ENCODE measurements around the gene KIAA1755. TPM values are rescaled to one million over a fixed set of nuclear protein-coding genes. Genes with fewer than 3 reads are reported as not detected.

The KIAA1755 gene
- total and polyA plus RNA-seq, 2 of the 4 experiments (the other 2 are of a cell fraction): 2.5 to 5.1 TPM

- DNase-seq (no peak), ATAC-seq (ENCODE audit: low read depth) (no peak)
- TF ChIP-seq CHD1 (IDR thresholded peaks at IDR 0.05; ENCODE audit: low read depth, low read length): no peak
- TF ChIP-seq, protein P1, sequence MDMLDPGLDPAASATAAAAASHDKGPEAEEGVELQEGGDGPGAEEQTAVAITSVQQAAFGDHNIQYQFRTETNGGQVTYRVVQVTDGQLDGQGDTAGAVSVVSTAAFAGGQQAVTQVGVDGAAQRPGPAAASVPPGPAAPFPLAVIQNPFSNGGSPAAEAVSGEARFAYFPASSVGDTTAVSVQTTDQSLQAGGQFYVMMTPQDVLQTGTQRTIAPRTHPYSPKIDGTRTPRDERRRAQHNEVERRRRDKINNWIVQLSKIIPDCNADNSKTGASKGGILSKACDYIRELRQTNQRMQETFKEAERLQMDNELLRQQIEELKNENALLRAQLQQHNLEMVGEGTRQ (IDR thresholded peaks at IDR 0.05; ENCODE audit: low read depth, low read length): no peak
- TF ChIP-seq, protein P2, sequence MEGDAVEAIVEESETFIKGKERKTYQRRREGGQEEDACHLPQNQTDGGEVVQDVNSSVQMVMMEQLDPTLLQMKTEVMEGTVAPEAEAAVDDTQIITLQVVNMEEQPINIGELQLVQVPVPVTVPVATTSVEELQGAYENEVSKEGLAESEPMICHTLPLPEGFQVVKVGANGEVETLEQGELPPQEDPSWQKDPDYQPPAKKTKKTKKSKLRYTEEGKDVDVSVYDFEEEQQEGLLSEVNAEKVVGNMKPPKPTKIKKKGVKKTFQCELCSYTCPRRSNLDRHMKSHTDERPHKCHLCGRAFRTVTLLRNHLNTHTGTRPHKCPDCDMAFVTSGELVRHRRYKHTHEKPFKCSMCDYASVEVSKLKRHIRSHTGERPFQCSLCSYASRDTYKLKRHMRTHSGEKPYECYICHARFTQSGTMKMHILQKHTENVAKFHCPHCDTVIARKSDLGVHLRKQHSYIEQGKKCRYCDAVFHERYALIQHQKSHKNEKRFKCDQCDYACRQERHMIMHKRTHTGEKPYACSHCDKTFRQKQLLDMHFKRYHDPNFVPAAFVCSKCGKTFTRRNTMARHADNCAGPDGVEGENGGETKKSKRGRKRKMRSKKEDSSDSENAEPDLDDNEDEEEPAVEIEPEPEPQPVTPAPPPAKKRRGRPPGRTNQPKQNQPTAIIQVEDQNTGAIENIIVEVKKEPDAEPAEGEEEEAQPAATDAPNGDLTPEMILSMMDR (conservative IDR thresholded peaks at IDR 0.05; ENCODE audit: low read depth, low read length): no peak
- no peak for TF ChIP-seq MAFK (IDR thresholded peaks at IDR 0.05; ENCODE audit: low read depth, low read length)
- TF ChIP-seq BHLHE40 (IDR thresholded peaks at IDR 0.05; ENCODE audit: low read depth, low read length): no peak
- TF ChIP-seq RFX5 (IDR thresholded peaks at IDR 0.05; ENCODE audit: low read depth, low read length): no peak
- no peak for TF ChIP-seq CEBPB (IDR thresholded peaks at IDR 0.05; ENCODE audit: low read depth, low read length)
- TF ChIP-seq NFE2L2 (IDR thresholded peaks at IDR 0.05; ENCODE audit: low read depth, low read length): no peak
- TF ChIP-seq, protein P3, sequence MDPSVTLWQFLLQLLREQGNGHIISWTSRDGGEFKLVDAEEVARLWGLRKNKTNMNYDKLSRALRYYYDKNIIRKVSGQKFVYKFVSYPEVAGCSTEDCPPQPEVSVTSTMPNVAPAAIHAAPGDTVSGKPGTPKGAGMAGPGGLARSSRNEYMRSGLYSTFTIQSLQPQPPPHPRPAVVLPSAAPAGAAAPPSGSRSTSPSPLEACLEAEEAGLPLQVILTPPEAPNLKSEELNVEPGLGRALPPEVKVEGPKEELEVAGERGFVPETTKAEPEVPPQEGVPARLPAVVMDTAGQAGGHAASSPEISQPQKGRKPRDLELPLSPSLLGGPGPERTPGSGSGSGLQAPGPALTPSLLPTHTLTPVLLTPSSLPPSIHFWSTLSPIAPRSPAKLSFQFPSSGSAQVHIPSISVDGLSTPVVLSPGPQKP (IDR thresholded peaks at IDR 0.05; ENCODE audit: borderline replicate concordance, low read depth, low read length): no peak
- TF ChIP-seq FOS (IDR thresholded peaks at IDR 0.05; ENCODE audit: low read depth, low read length): no peak
- no peak for TF ChIP-seq MXI1 (IDR thresholded peaks at IDR 0.05; ENCODE audit: borderline replicate concordance, low read depth, low read length)
- no peak for TF ChIP-seq POLR2A (IDR thresholded peaks at IDR 0.05; ENCODE audit: low read depth, low read length)
- no peak for TF ChIP-seq RAD21 (IDR thresholded peaks at IDR 0.05; ENCODE audit: low read length)
- TF ChIP-seq RCOR1 (IDR thresholded peaks at IDR 0.05; ENCODE audit: insufficient replicate concordance, low read length): no peak
- no peak for TF ChIP-seq SMC3 (IDR thresholded peaks at IDR 0.05; ENCODE audit: low read depth, low read length)
- TF ChIP-seq MAZ (IDR thresholded peaks at IDR 0.05; ENCODE audit: borderline replicate concordance, low read depth, low read length): no peak
- no peak overlapping the region for H2BK20ac ChIP-seq (ENCODE audit: low read depth, low read length)
- H4K8ac ChIP-seq (ENCODE audit: low read depth in 2 of 2, low read length in 2 of 2): no peak overlapping the region
- H3K23ac ChIP-seq (ENCODE audit: low read depth, low read length): no peak overlapping the region
- H3K27me3 ChIP-seq (ENCODE audit: control insufficient read depth, insufficient read depth, low read length): no peaks in the 10 kb centered on the region
- H2AFZ ChIP-seq (replicated peaks; ENCODE audit: low read length, poor library complexity): no peak overlapping the region
- in situ Hi-C loops (cut with MboI; ENCODE audit: low sequenced_read_pairs): no loop called here
- intact Hi-C loops (cut with micrococcal nuclease): no loop called here
- dilution Hi-C loops (cut with HindIII; ENCODE audit: low sequenced_read_pairs, unreplicated experiment): no loop called here
- H4K20me1 ChIP-seq (ENCODE audit: insufficient read depth, low read length): no peaks in the 10 kb centered on the region
- H3K9me1 ChIP-seq (ENCODE audit: insufficient read depth, low read length): peaks cover 7% of the 10 kb centered on the region; the same call in 1 of the 2 replicates
- no peak overlapping the region for H2BK120ac ChIP-seq (ENCODE audit: low read depth, low read length)
- no peak overlapping the region for H3K27ac ChIP-seq (ENCODE audit: insufficient read depth, low read length)
- H3K18ac ChIP-seq (ENCODE audit: low read depth, low read length): no peak overlapping the region
- no peak overlapping the region for H3K4me2 ChIP-seq (ENCODE audit: low read depth, low read length)
- H2AK9ac ChIP-seq (replicated peaks; ENCODE audit: low read depth, low read length, poor library complexity): no peak overlapping the region
- ChIA-PET CTCF (no interaction called here), POLR2A (ENCODE audit: unreplicated experiment) (no interaction called here)
- H3K79me1 ChIP-seq (ENCODE audit: low read depth in 1 of 2, low read length in 2 of 2): no peaks in the 10 kb centered on the region
- no peaks in the 10 kb centered on the region for H3K36me3 ChIP-seq (ENCODE audit: control insufficient read depth, insufficient read depth, low read length)
- H2AK5ac ChIP-seq (ENCODE audit: low read depth, low read length): 0 out of 2 replicates have a peak overlapping the region, but pooled peaks have one; percentile 43
- 0 out of 3 replicates have a peak overlapping the region, but pooled peaks have one; percentile 75 for H2BK15ac ChIP-seq (ENCODE audit: low read depth, low read length)
- no peak overlapping the region for H3K9ac ChIP-seq (ENCODE audit: low read depth, low read length)
- no CpG with 5 or more reads among the region's 6 CpGs for WGBS, 2 experiments (ENCODE audit: extremely low coverage in 2 of 2, insufficient read length in 1 of 2)
- no TSS peak for BruUV-seq (replicated peaks)
- H4K5ac ChIP-seq (ENCODE audit: low read depth, low read length): no peak overlapping the region
- no peak overlapping the region for H3K14ac ChIP-seq (replicated peaks; ENCODE audit: low read depth, low read length)
- H3K56ac ChIP-seq (ENCODE audit: extremely low read depth, insufficient read depth, low read length): no peak overlapping the region
- no peak overlapping the region for H4K91ac ChIP-seq (ENCODE audit: insufficient read depth, low read depth, low read length)
- H3K4me3 ChIP-seq (ENCODE audit: insufficient read depth, low read depth, low read length): no peak overlapping the region
- no peaks in the 10 kb centered on the region for H3K9me3 ChIP-seq (ENCODE audit: control insufficient read depth, insufficient read depth, low read length)
- H3K4me1 ChIP-seq (ENCODE audit: control insufficient read depth, insufficient read depth, low read length): peaks cover 13% of the 10 kb centered on the region
- no peak overlapping the region for H2BK5ac ChIP-seq (ENCODE audit: low read depth, low read length, poor library complexity, severe bottlenecking)
- H3K4ac ChIP-seq (ENCODE audit: low read depth, low read length): no peak overlapping the region
Measured at GRCh38 chr20:38190166-38190565, 70.4 kb downstream of the KIAA1755 start.

All from IMR-90 (cell line).